Measurements from ENCODE around the gene ENTPD5. TPM values are rescaled to one million over a fixed set of nuclear protein-coding genes. Genes with fewer than 3 reads are reported as not detected.
"Not testable (repeated sequence)": the region's sequence is repeated elsewhere in the genome, so short reads cannot be mapped to it uniquely, and the experiment has no call there.

Gene ENTPD5
- total and polyA plus RNA-seq, 4 donors, result 38.1 to 276 (median 76.5) TPM

- Histone ChIP-seq H3K9me3 (ENCODE audit: control insufficient read depth in 4 of 4, low read length in 3 of 4) (no peaks in the 10 kb centered on the region), H3K27me3 (ENCODE audit: control insufficient read depth in 4 of 4, insufficient read depth in 4 of 4, low read length in 3 of 4) (no peaks in the 10 kb centered on the region), H3K27ac (ENCODE audit: low read depth in 1 of 2, low read length in 2 of 2) (no peak overlapping the region), H3K4me3 (ENCODE audit: low read depth in 1 of 3, low read length in 3 of 3) (no peak overlapping the region), H3K4me1 (ENCODE audit: control insufficient read depth in 4 of 4, insufficient read depth in 4 of 4, low read length in 3 of 4) (peaks cover 0 to 3% (median 0%) of the 10 kb centered on the region in 4 donors), H3K36me3 (ENCODE audit: control insufficient read depth in 4 of 4, insufficient read depth in 3 of 4, low read depth in 1 of 4, low read length in 3 of 4) (peaks cover 25 to 65% (median 56%) of the 10 kb centered on the region in 4 donors), H3K9ac (ENCODE audit: low read depth in 1 of 2, low read length in 2 of 2) (no peak overlapping the region)
- no peak for DNase-seq (ENCODE audit: low spot score)
- 88% methylated on average over 5 of the region's 5 CpGs for WGBS
- no peak for TF ChIP-seq FOXA2 (IDR thresholded peaks at IDR 0.05)
- TF ChIP-seq GABPA (IDR thresholded peaks at IDR 0.05 in 1 of 2, conservative IDR thresholded peaks at IDR 0.05 in 1 of 2), result no peak
- no peak for TF ChIP-seq RAD21 (IDR thresholded peaks at IDR 0.05)
- TF ChIP-seq JUND (IDR thresholded peaks at IDR 0.05), result no peak
- TF ChIP-seq, protein P1, sequence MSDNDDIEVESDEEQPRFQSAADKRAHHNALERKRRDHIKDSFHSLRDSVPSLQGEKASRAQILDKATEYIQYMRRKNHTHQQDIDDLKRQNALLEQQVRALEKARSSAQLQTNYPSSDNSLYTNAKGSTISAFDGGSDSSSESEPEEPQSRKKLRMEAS (IDR thresholded peaks at IDR 0.05), result no peak
- no peak for TF ChIP-seq RXRA (IDR thresholded peaks at IDR 0.05)
- TF ChIP-seq FOXA1 (IDR thresholded peaks at IDR 0.05), result no peak
- no peak for TF ChIP-seq TAF1 (conservative IDR thresholded peaks at IDR 0.05)
- TF ChIP-seq, protein P2, sequence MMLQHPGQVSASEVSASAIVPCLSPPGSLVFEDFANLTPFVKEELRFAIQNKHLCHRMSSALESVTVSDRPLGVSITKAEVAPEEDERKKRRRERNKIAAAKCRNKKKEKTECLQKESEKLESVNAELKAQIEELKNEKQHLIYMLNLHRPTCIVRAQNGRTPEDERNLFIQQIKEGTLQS (IDR thresholded peaks at IDR 0.05), result no peak
- no peak for TF ChIP-seq SP1 (IDR thresholded peaks at IDR 0.05)
- no peak for TF ChIP-seq HNF4G (IDR thresholded peaks at IDR 0.05)
- no peak for TF ChIP-seq EGR1 (IDR thresholded peaks at IDR 0.05; ENCODE audit: low read depth in 2 of 2)
- TF ChIP-seq CTCF (IDR thresholded peaks at IDR 0.05; ENCODE audit: low read depth, low read length, missing input control), result no peak
- TF ChIP-seq YY1 (IDR thresholded peaks at IDR 0.05), result no peak
- TF ChIP-seq, protein P3, sequence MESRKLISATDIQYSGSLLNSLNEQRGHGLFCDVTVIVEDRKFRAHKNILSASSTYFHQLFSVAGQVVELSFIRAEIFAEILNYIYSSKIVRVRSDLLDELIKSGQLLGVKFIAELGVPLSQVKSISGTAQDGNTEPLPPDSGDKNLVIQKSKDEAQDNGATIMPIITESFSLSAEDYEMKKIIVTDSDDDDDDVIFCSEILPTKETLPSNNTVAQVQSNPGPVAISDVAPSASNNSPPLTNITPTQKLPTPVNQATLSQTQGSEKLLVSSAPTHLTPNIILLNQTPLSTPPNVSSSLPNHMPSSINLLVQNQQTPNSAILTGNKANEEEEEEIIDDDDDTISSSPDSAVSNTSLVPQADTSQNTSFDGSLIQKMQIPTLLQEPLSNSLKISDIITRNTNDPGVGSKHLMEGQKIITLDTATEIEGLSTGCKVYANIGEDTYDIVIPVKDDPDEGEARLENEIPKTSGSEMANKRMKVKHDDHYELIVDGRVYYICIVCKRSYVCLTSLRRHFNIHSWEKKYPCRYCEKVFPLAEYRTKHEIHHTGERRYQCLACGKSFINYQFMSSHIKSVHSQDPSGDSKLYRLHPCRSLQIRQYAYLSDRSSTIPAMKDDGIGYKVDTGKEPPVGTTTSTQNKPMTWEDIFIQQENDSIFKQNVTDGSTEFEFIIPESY (IDR thresholded peaks at IDR 0.05), result no peak
- TF ChIP-seq HNF4A (conservative IDR thresholded peaks at IDR 0.05), result no peak
Measured at GRCh38 chr14:73924337-73924736, 94.8 kb downstream of the ENTPD5 start.

DNA sequence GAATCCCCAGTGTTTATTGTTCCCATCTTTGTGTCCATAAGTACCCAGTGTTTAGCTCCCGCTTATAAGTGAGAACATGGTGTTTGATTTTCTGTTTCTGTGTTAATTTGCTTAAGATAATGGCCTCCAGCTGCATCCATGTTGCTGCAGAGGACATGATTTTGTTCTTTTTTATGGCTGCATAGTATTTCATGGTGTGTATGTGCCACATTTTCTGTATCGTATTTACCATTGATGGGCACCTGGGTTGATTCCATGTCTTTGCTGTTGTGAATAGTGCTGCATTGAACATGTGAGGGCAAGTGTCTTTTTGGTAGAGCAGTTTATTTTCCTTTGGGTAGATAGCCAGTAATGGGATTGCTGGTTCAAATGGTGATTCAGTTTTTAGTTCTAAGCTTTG is 99.6 kb downstream of the ENTPD5 start:
- H3K9me3 ChIP-seq (ENCODE audit: control insufficient read depth in 4 of 4, low read length in 3 of 4); H3K4me1 ChIP-seq (ENCODE audit: control insufficient read depth in 4 of 4, insufficient read depth in 4 of 4, low read length in 3 of 4); DNase-seq (ENCODE audit: low spot score); H3K27me3 ChIP-seq (ENCODE audit: control insufficient read depth in 4 of 4, insufficient read depth in 4 of 4, low read length in 3 of 4); H3K4me3 ChIP-seq (ENCODE audit: low read depth in 1 of 3, low read length in 3 of 3); H3K27ac ChIP-seq (ENCODE audit: low read depth in 1 of 2, low read length in 2 of 2); H3K9ac ChIP-seq (ENCODE audit: low read depth in 1 of 2, low read length in 2 of 2): not testable (repeated sequence)
- WGBS, result 98% methylated on average over 2 of the region's 2 CpGs
- H3K36me3 ChIP-seq (ENCODE audit: control insufficient read depth in 4 of 4, insufficient read depth in 3 of 4, low read depth in 1 of 4, low read length in 3 of 4), result peaks cover 19 to 58% (median 42%) of the 10 kb centered on the region in 4 donors

GRCh38 chr14:73916324-73916723 is 102.8 kb downstream of the ENTPD5 start:
- H3K27ac ChIP-seq (ENCODE audit: low read depth in 1 of 2, low read length in 2 of 2), result no peak overlapping the region
- TF ChIP-seq, protein P3 (IDR thresholded peaks at IDR 0.05), result no peak
- no peak for TF ChIP-seq HNF4A (conservative IDR thresholded peaks at IDR 0.05)
- TF ChIP-seq CTCF (IDR thresholded peaks at IDR 0.05; ENCODE audit: low read depth, low read length, missing input control), result no peak
- TF ChIP-seq FOXA2 (IDR thresholded peaks at IDR 0.05), result no peak
- no peak for TF ChIP-seq HNF4G (IDR thresholded peaks at IDR 0.05)
- no peak for TF ChIP-seq SP1 (IDR thresholded peaks at IDR 0.05)
- no peak for TF ChIP-seq GABPA (IDR thresholded peaks at IDR 0.05 in 1 of 2, conservative IDR thresholded peaks at IDR 0.05 in 1 of 2)
- no peak for TF ChIP-seq NR2F2 (IDR thresholded peaks at IDR 0.05)
- TF ChIP-seq, protein P2 (IDR thresholded peaks at IDR 0.05), result no peak
- TF ChIP-seq EGR1 (IDR thresholded peaks at IDR 0.05; ENCODE audit: low read depth in 2 of 2), result no peak
- TF ChIP-seq FOXA1 (IDR thresholded peaks at IDR 0.05), result no peak
- no peak for TF ChIP-seq TAF1 (conservative IDR thresholded peaks at IDR 0.05)

More at GRCh38 chr14:73916324-73916723, 102.8 kb downstream of the ENTPD5 start:
- H3K27me3 ChIP-seq (ENCODE audit: control insufficient read depth in 4 of 4, insufficient read depth in 4 of 4, low read length in 3 of 4), result no peaks in the 10 kb centered on the region
- no peaks in the 10 kb centered on the region for H3K4me1 ChIP-seq (ENCODE audit: control insufficient read depth in 4 of 4, insufficient read depth in 4 of 4, low read length in 3 of 4)
- no peak overlapping the region for H3K4me3 ChIP-seq (ENCODE audit: low read depth in 1 of 3, low read length in 3 of 3)
- WGBS, result 96% methylated on average over 6 of the region's 6 CpGs
- peaks cover 5 to 41% (median 24%) of the 10 kb centered on the region in 4 donors for H3K36me3 ChIP-seq (ENCODE audit: control insufficient read depth in 4 of 4, insufficient read depth in 3 of 4, low read depth in 1 of 4, low read length in 3 of 4)
- no peak for DNase-seq (ENCODE audit: low spot score)
- H3K9ac ChIP-seq (ENCODE audit: low read depth in 1 of 2, low read length in 2 of 2), result no peak overlapping the region
- no peaks in the 10 kb centered on the region for H3K9me3 ChIP-seq (ENCODE audit: control insufficient read depth in 4 of 4, low read length in 3 of 4)

Measured in liver (tissue), 9 donors.